CD4-positive, CD25-positive, alpha-beta regulatory T cell (primary cell): ENCODE results near the gene ESR2. TPM values are rescaled to one million over a fixed set of nuclear protein-coding genes. Genes with fewer than 3 reads are reported as not detected.
"Not testable (repeated sequence)": the region's sequence is repeated elsewhere in the genome, so short reads cannot be mapped to it uniquely, and the experiment has no call there.

Experiments
- ATAC-seq, 2 donors: fragments of 150-1000 bp; cut with Tn5 transposase; one replicate each; pipeline ENCODE4 v1.10.0; 2021; ENCODE audit warnings: low read depth in 2 of 2, moderate number of reproducible peaks in 2 of 2, moderate library complexity in 1 of 2
- DNase-seq, 3 donors: peaks; one replicate each; pipeline versions ENCODE4 v3.0.0 to v3.0.0-alpha.2; 2012 to 2022; ENCODE audit warnings: mixed read lengths in 1 of 3
- H3K27ac ChIP-seq: one replicate; pipeline ENCODE4 v1.7.0; 2013; ENCODE audit warnings: mild to moderate bottlenecking, low read length; ENCODE audit not compliant: insufficient read depth, poor library complexity, severe bottlenecking
- H3K27me3 ChIP-seq: one replicate; pipeline ENCODE4 v1.7.0; 2013; ENCODE audit warnings: low read length; ENCODE audit not compliant: control insufficient read depth, insufficient read depth
- H3K36me3 ChIP-seq: one replicate; pipeline ENCODE4 v1.7.0; 2013; ENCODE audit warnings: mild to moderate bottlenecking, low read length, moderate library complexity; ENCODE audit not compliant: control insufficient read depth, insufficient read depth
- H3K4me1 ChIP-seq: 2 replicates; pipeline ENCODE4 v1.7.0; 2013; ENCODE audit warnings: mild to moderate bottlenecking, low read length; ENCODE audit not compliant: insufficient read depth, control insufficient read depth, poor library complexity, severe bottlenecking
- H3K4me3 ChIP-seq: one replicate; pipeline ENCODE4 v1.7.0; 2013; ENCODE audit warnings: low read depth, mild to moderate bottlenecking, low read length, moderate library complexity
- H3K9me3 ChIP-seq, 2 experiments: 1 replicate in 1 of 2; 2 replicates in 1 of 2; pipeline ENCODE4 v1.7.0; 2013; ENCODE audit warnings: low read length in 2 of 2, mild to moderate bottlenecking in 1 of 2, moderate library complexity in 1 of 2; ENCODE audit not compliant: control insufficient read depth in 2 of 2
- H3K27ac Mint-ChIP-seq, 3 donors: one replicate each; pipeline ENCODE4 v1.8.0; 2020 to 2022; ENCODE audit warnings: mild to moderate bottlenecking in 3 of 3, mixed read lengths in 3 of 3, moderate library complexity in 2 of 3
- H3K27me3 Mint-ChIP-seq: one replicate; pipeline ENCODE4 v1.8.0; 2022; ENCODE audit warnings: mild to moderate bottlenecking, mixed read lengths
- H3K36me3 Mint-ChIP-seq: one replicate; pipeline ENCODE4 v1.8.0; 2020; ENCODE audit warnings: mixed read lengths
- H3K4me1 Mint-ChIP-seq, 4 donors: one replicate each; pipeline ENCODE4 v1.8.0; 2020 to 2022; ENCODE audit warnings: mixed read lengths in 4 of 4, mild to moderate bottlenecking in 1 of 4
- H3K4me3 Mint-ChIP-seq, 4 donors: one replicate each; pipeline ENCODE4 v1.8.0; 2020 to 2022; ENCODE audit warnings: mild to moderate bottlenecking in 4 of 4, mixed read lengths in 4 of 4, moderate library complexity in 3 of 4
- H3K9me3 Mint-ChIP-seq, 7 donors: one replicate each; pipeline ENCODE4 v1.8.0; 2020 to 2022; ENCODE audit warnings: mixed read lengths in 7 of 7, mild to moderate bottlenecking in 3 of 7, moderate library complexity in 2 of 7
- polyA plus RNA-seq, 4 donors: library from polyadenylated mRNA; unstranded; fragments of 300-500 nt; fragmentation: Illumina TruSeq; gene quantifications; one replicate each; pipeline ENCODE4 v1.2.3, GENCODE V29; 2021
- total RNA-seq: library from RNA; stranded (reverse); gene quantifications from one replicate; pipeline ENCODE4 v1.2.3, GENCODE V29; 2022

Gene ESR2
- total and polyA plus RNA-seq, 5 donors from 2014 or later = 0.14 to 0.40 (median 0.18) TPM; not detected in 1

DNA sequence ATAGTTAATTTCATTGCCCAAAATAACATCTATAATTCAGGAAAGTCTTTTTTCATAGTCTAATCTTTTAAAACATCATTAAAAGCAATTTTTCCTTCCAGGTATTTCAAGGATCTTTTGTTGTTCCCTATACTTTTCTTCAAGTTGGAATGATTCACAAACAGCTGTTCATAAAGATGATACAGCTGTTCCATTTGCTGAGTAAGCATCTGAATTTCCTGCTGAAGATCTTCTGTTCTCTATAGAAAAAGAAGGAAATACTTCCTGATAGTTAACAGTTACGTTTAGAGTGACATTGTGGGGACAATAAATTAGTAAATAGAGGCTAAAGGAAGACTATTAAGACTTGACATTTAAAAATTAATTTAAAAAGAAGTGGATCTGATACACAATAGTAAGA is 30.3 kb upstream of the ESR2 start:
- ATAC-seq = no peak
- no peaks in the 10 kb centered on the region for H3K36me3 ChIP-seq
- peaks cover 32% of the 10 kb centered on the region for H3K27me3 Mint-ChIP-seq
- no peak overlapping the region for H3K27ac ChIP-seq
- H3K36me3 Mint-ChIP-seq = no peaks in the 10 kb centered on the region
- peaks cover 0 to 4% (median 0%) of the 10 kb centered on the region in 7 donors for H3K9me3 Mint-ChIP-seq
- H3K4me3 ChIP-seq = no peak overlapping the region
- no peaks in the 10 kb centered on the region for H3K9me3 ChIP-seq
- no peaks in the 10 kb centered on the region for H3K4me1 ChIP-seq
- H3K27me3 ChIP-seq = peaks cover 4% of the 10 kb centered on the region
- DNase-seq = no peak
- H3K4me3 Mint-ChIP-seq = no peak overlapping the region
- no peak overlapping the region for H3K27ac Mint-ChIP-seq
- peaks cover 0 to 8% (median 1%) of the 10 kb centered on the region in 4 donors for H3K4me1 Mint-ChIP-seq

- not testable (repeated sequence) for H3K27me3 ChIP-seq, H3K4me1 ChIP-seq, H3K9me3 ChIP-seq, H3K4me3 ChIP-seq, H3K36me3 Mint-ChIP-seq, H3K27ac ChIP-seq, DNase-seq, H3K36me3 ChIP-seq, H3K9me3 Mint-ChIP-seq, H3K27ac Mint-ChIP-seq, ATAC-seq, H3K4me3 Mint-ChIP-seq, H3K4me1 Mint-ChIP-seq
- H3K27me3 Mint-ChIP-seq = peaks cover 41% of the 10 kb centered on the region
These were observed 26.2 kb upstream of the ESR2 start for GRCh38 chr14:64320362-64320761.

GRCh38 chr14:64318695-64319094 is 24.5 kb upstream of the ESR2 start:
- H3K27me3 Mint-ChIP-seq = peaks cover 33% of the 10 kb centered on the region
- H3K36me3 Mint-ChIP-seq, H3K9me3 Mint-ChIP-seq, H3K4me3 ChIP-seq, H3K27ac ChIP-seq, H3K27ac Mint-ChIP-seq, H3K9me3 ChIP-seq, DNase-seq, H3K27me3 ChIP-seq, H3K4me1 ChIP-seq, H3K36me3 ChIP-seq, H3K4me1 Mint-ChIP-seq, H3K4me3 Mint-ChIP-seq, ATAC-seq: not testable (repeated sequence)

GRCh38 chr14:64303471-64303917 is 9.3 kb upstream of the ESR2 start:
- Mint-ChIP-seq H3K4me3 (no peak overlapping the region), H3K36me3 (no peaks in the 10 kb centered on the region), H3K27me3 (peaks cover 21% of the 10 kb centered on the region), H3K4me1 (peaks cover 2 to 6% (median 4%) of the 10 kb centered on the region in 4 donors), H3K9me3 (no peaks in the 10 kb centered on the region), H3K27ac (no peak overlapping the region)
- Histone ChIP-seq H3K36me3 (no peaks in the 10 kb centered on the region), H3K9me3 (no peaks in the 10 kb centered on the region), H3K4me3 (no peak overlapping the region), H3K27ac (no peak overlapping the region), H3K27me3 (peaks cover 2% of the 10 kb centered on the region), H3K4me1 (no peaks in the 10 kb centered on the region)
- ATAC-seq (peak; percentile 50 to 73), DNase-seq (peak in 2 of 3 donors; percentile 55 to 65)

DNA sequence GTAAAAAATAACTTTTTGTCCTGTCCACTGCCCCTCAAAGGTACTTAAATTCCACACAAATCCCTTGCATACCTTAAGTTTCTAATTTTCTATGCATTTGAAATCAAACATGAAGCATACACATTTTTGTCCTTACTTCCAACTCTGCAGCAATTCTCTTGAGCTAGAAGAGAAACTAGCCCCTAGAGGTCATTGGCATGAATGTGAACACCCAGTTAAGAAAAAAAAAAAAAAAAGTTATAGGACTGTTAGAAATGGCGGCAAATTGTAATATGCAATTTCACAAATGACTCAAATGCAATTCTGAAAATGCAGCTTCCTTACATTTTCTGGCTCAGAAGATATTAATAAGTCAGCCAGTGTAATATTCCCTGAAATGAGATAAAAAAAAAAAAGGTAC is 4.6 kb upstream of the ESR2 start:
- H3K36me3 ChIP-seq = no peaks in the 10 kb centered on the region
- ATAC-seq = no peak
- no peak overlapping the region for H3K27ac ChIP-seq
- peaks cover 16% of the 10 kb centered on the region for H3K4me1 ChIP-seq
- Mint-ChIP-seq H3K4me1 (peaks cover 5 to 21% (median 9%) of the 10 kb centered on the region in 4 donors), H3K36me3 (no peaks in the 10 kb centered on the region), H3K4me3 (no peak overlapping the region), H3K27ac (no peak overlapping the region), H3K9me3 (no peaks in the 10 kb centered on the region), H3K27me3 (peaks cover 59% of the 10 kb centered on the region)
- H3K9me3 ChIP-seq = no peaks in the 10 kb centered on the region
- H3K27me3 ChIP-seq = peaks cover 13% of the 10 kb centered on the region
- H3K4me3 ChIP-seq = no peak overlapping the region
- no peak for DNase-seq

DNA sequence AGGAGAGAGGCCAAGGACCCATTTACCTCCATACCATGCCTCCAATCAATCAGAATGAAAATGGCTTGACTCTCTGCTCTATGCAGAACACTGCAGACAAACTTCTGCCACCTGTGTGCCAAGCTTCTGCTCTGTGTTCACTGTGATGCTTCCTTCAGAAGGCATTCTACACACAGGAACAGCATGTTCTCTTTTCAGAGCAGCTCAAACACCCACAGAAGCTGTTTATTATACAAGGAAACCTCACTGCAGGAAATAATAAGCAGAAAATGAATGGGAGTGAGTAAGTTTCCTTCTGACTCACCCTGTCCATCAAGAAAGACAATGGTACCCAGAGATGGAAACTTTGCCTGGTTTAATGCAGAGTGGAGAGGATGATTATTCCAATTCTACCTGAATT is 2.4 kb upstream of the ESR2 start:
- peak in 1 of 3 donors; percentile 42 for DNase-seq
- no peaks in the 10 kb centered on the region for H3K9me3 Mint-ChIP-seq
- H3K4me1 Mint-ChIP-seq = peaks cover 0 to 24% (median 8%) of the 10 kb centered on the region in 4 donors
- H3K27ac Mint-ChIP-seq = no peak overlapping the region
- no peak overlapping the region for H3K4me3 Mint-ChIP-seq
- no peaks in the 10 kb centered on the region for H3K9me3 ChIP-seq
- H3K27me3 Mint-ChIP-seq = peaks cover 61% of the 10 kb centered on the region
- H3K27me3 ChIP-seq = peaks cover 16% of the 10 kb centered on the region
- H3K4me1 ChIP-seq = peaks cover 17% of the 10 kb centered on the region
- no peak overlapping the region for H3K4me3 ChIP-seq
- no peak overlapping the region for H3K27ac ChIP-seq
- no peaks in the 10 kb centered on the region for H3K36me3 Mint-ChIP-seq
- no peak for ATAC-seq
- H3K36me3 ChIP-seq = no peaks in the 10 kb centered on the region

DNA sequence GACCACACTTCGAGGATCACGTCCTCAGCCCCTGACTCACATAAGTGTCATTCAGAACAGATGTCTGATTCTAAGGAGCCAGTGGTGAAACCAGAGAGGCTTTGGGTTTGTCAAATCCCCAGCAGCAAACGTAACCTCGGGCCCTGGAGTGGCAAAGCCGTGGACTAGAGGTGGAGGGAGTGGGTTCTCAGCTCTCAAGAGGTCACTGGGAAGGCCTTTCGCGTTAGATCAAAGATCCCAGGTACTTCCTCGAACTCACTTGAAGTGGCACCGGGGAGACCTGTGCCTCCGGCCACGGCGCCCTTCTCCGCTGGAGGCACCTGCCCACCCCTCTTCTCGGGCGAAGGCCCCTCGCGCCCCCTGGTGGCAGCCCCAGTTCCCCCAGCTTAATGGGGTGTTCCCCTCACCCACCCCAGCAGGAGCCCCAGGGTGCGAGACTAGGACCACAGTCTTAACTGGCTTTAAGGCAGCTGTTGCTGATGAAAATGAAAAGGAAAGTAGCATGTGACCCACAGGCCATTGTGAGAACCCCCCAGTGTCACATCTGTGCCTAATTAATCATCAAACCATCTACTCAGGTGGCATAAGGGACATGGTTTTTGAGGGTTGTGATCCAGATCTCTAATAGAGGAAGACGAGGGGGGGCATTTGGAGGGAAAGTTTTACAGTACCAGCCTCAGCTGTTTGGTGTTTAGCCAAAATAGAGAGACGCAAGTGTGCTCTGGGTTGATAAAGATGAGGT is 672 bp upstream of the ESR2 start:
- H3K27ac ChIP-seq = no peak overlapping the region
- ATAC-seq (peak; percentile 70 to 81), DNase-seq (peak; percentile 60 to 82 (median 75))
- Mint-ChIP-seq H3K4me1 (peaks cover 0 to 24% (median 8%) of the 10 kb centered on the region in 4 donors), H3K27ac (no peak overlapping the region), H3K9me3 (no peaks in the 10 kb centered on the region), H3K36me3 (no peaks in the 10 kb centered on the region), H3K27me3 (peaks cover 61% of the 10 kb centered on the region), H3K4me3 (peak overlapping the region; percentile 57 to 91 (median 82))
- peak overlapping the region; percentile 72 for H3K4me3 ChIP-seq
- no peaks in the 10 kb centered on the region for H3K9me3 ChIP-seq
- H3K27me3 ChIP-seq = peaks cover 16% of the 10 kb centered on the region
- no peaks in the 10 kb centered on the region for H3K36me3 ChIP-seq
- peaks cover 17% of the 10 kb centered on the region for H3K4me1 ChIP-seq

GRCh38 chr14:64292197-64292596 is 2.0 kb downstream of the ESR2 start:
- DNase-seq (no peak), ATAC-seq (no peak)
- H3K27me3 Mint-ChIP-seq = peaks cover 38% of the 10 kb centered on the region
- H3K9me3 ChIP-seq = no peaks in the 10 kb centered on the region
- H3K4me3 Mint-ChIP-seq = no peak overlapping the region
- peaks cover 0 to 24% (median 8%) of the 10 kb centered on the region in 4 donors for H3K4me1 Mint-ChIP-seq
- no peaks in the 10 kb centered on the region for H3K36me3 ChIP-seq
- H3K27me3 ChIP-seq = peaks cover 9% of the 10 kb centered on the region
- no peak overlapping the region for H3K4me3 ChIP-seq
- H3K27ac Mint-ChIP-seq = no peak overlapping the region
- peaks cover 17% of the 10 kb centered on the region for H3K4me1 ChIP-seq
- no peaks in the 10 kb centered on the region for H3K36me3 Mint-ChIP-seq
- no peak overlapping the region for H3K27ac ChIP-seq
- H3K9me3 Mint-ChIP-seq = no peaks in the 10 kb centered on the region
